Peyer's patch (tissue), 4 donors: ENCODE measurements around the gene OSBPL10.

Experiments used
- POLR2A ChIP-seq, 2 donors: fragments of 450-650 bp; IDR thresholded peaks; one replicate each; pipeline ENCODE4 v1.5.1; 2017; ENCODE audit warnings: antibody characterized with exemption in 2 of 2, mild to moderate bottlenecking in 2 of 2, moderate library complexity in 2 of 2
- TF ChIP-seq, protein P1 (sequence below), 6 experiments: fragments of 450-650 bp in 4 of 6; fragments of 200-600 bp in 2 of 6; sonication (generic) in 1 of 6; IDR thresholded peaks; one replicate each; pipeline ENCODE4 v1.5.1; 2017 to 2019; ENCODE audit warnings: antibody characterized with exemption in 6 of 6, mild to moderate bottlenecking in 3 of 6, moderate library complexity in 1 of 6

DNA sequence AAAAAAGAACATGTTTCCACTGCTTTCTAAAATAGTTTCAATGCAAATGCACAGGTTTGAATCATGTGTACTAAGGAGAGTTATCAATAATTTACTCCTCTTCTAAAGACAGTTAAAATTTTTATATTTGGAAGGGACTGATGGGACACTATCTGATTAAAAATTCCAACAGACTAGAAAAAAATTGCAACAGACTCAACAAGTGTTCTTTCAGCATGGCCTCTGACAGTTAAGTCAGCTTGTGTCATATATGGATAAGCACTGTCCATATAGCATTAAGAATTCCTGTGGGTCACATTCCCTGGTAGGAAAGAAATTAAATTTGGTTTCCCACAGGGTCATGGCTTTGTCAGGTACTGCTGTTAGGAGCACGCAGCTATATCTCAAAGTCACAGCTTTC lies 96.8 kb downstream of the OSBPL10 start:
- TF ChIP-seq, protein P1, sequence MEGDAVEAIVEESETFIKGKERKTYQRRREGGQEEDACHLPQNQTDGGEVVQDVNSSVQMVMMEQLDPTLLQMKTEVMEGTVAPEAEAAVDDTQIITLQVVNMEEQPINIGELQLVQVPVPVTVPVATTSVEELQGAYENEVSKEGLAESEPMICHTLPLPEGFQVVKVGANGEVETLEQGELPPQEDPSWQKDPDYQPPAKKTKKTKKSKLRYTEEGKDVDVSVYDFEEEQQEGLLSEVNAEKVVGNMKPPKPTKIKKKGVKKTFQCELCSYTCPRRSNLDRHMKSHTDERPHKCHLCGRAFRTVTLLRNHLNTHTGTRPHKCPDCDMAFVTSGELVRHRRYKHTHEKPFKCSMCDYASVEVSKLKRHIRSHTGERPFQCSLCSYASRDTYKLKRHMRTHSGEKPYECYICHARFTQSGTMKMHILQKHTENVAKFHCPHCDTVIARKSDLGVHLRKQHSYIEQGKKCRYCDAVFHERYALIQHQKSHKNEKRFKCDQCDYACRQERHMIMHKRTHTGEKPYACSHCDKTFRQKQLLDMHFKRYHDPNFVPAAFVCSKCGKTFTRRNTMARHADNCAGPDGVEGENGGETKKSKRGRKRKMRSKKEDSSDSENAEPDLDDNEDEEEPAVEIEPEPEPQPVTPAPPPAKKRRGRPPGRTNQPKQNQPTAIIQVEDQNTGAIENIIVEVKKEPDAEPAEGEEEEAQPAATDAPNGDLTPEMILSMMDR (IDR thresholded peaks at IDR 0.05), result no peak
- no peak for TF ChIP-seq POLR2A (IDR thresholded peaks at IDR 0.05)
